OCI-LY7 (cell line): ENCODE measurements around the gene MBOAT2.

Experiments used
- CTCF ChIP-seq: fragments of 200-600 bp; sonication (generic); conservative IDR thresholded peaks from 2 replicates; pipeline ENCODE4 v1.5.1; 2014; ENCODE audit warnings: mild to moderate bottlenecking, antibody characterized with exemption, low read length, moderate library complexity, mixed read lengths
- EZH2phosphoT487 ChIP-seq: fragments of 200-600 bp; sonication (generic); IDR thresholded peaks from 2 replicates; pipeline ENCODE4 v1.6.1; 2018; ENCODE audit warnings: low read depth, borderline replicate concordance, mild to moderate bottlenecking, mixed run types, antibody characterized with exemption, low read length, moderate library complexity, mixed read lengths

- no peak for TF ChIP-seq EZH2phosphoT487
- TF ChIP-seq CTCF = no peak
Measured at GRCh38 chr2:9031246-9031645, 27.8 kb upstream of the MBOAT2 start.
